Right lung (tissue), 5 donors: ENCODE results near the gene ATP7A. TPM values are rescaled to one million over a fixed set of nuclear protein-coding genes. Genes with fewer than 3 reads are reported as not detected.
A peak's percentile ranks its signal among the peaks of the same experiment; 100 is the strongest.
"Not testable (repeated sequence)": the region's sequence is repeated elsewhere in the genome, so short reads cannot be mapped to it uniquely, and the experiment has no call there.

Experiments
- DNase-seq, 2 donors: peaks; one replicate each; pipeline ENCODE4 v3.0.0-alpha.2; 2013
- polyA plus RNA-seq, 5 donors: library from polyadenylated mRNA; unstranded; fragments of 120-200 nt; gene quantifications; one replicate each; pipeline versions ENCODE4 v1.2.1 to v1.2.3, GENCODE V29; 2013; ENCODE audit warnings: inconsistent platforms in 1 of 5, low replicate concordance in 1 of 5; ENCODE audit not compliant: insufficient read length in 5 of 5, insufficient read depth in 1 of 5

ATP7A gene
- polyA plus RNA-seq, 5 donors: 11.4 to 19.9 (median 18.1) TPM

- DNase-seq: not testable (repeated sequence)
These were observed 34.5 kb downstream of the ATP7A start for GRCh38 chrX:77945031-77945430.

- DNase-seq: no peak
These were observed 35.5 kb downstream of the ATP7A start for GRCh38 chrX:77945910-77946545.

- no peak for DNase-seq
These were observed 36.1 kb downstream of the ATP7A start for GRCh38 chrX:77946571-77946970.

- DNase-seq: no peak
These were observed 39.3 kb downstream of the ATP7A start for GRCh38 chrX:77949840-77950239.

GRCh38 chrX:77952173-77952572 lies 41.7 kb downstream of the ATP7A start:
- DNase-seq: no peak

GRCh38 chrX:77953302-77953701 lies 42.8 kb downstream of the ATP7A start:
- no peak for DNase-seq

- DNase-seq: no peak
These were observed 43.2 kb downstream of the ATP7A start for GRCh38 chrX:77953708-77954107.

- no peak for DNase-seq
These were observed 50.1 kb downstream of the ATP7A start for GRCh38 chrX:77960567-77960966.

- no peak for DNase-seq
These were observed 50.6 kb downstream of the ATP7A start for GRCh38 chrX:77961063-77961462.

- no peak for DNase-seq
These were observed 51.8 kb downstream of the ATP7A start for GRCh38 chrX:77962068-77962902.

- DNase-seq: no peak
These were observed 55.9 kb downstream of the ATP7A start for GRCh38 chrX:77966361-77966760.

- peak in 1 of 2 donors; percentile 11 for DNase-seq
These were observed 57.1 kb downstream of the ATP7A start for GRCh38 chrX:77967631-77968030.

- no peak for DNase-seq
These were observed 59.0 kb downstream of the ATP7A start, which contains the start of gene PGAM4 for GRCh38 chrX:77969538-77969937. Gene PGAM4, minus strand, starts transcription at chrX:77969638. Its CDS starts 0 bp downstream, at chrX:77969638.

GRCh38 chrX:77975755-77976154 lies 65.3 kb downstream of the ATP7A start:
- DNase-seq: no peak

GRCh38 chrX:77977095-77977494 lies 66.6 kb downstream of the ATP7A start:
- DNase-seq: no peak

- no peak for DNase-seq
These were observed 67.0 kb downstream of the ATP7A start for GRCh38 chrX:77977518-77977917.

GRCh38 chrX:77979870-77980269 lies 69.4 kb downstream of the ATP7A start:
- DNase-seq: no peak

GRCh38 chrX:78011846-78012245 lies 101.4 kb downstream of the ATP7A start:
- DNase-seq: no peak

GRCh38 chrX:78019586-78020483 lies 109.3 kb downstream of the ATP7A start:
- peak in 1 of 2 donors; percentile 10 for DNase-seq

- no peak for DNase-seq
These were observed 114.0 kb downstream of the ATP7A start for GRCh38 chrX:78024349-78025059.

GRCh38 chrX:78027798-78028197 lies 117.3 kb downstream of the ATP7A start:
- DNase-seq: no peak
